GOT3 (cell line): ENCODE data around the gene TMEM72.
A peak's percentile ranks its signal among the peaks of the same experiment; 100 is the strongest.

ENCODE experiments used
- DNase-seq: peaks from one replicate; lab custom pipeline; 2025; ENCODE audit warnings: mixed read lengths; lab: John Stamatoyannopoulos, UW

The TMEM72 gene

DNA sequence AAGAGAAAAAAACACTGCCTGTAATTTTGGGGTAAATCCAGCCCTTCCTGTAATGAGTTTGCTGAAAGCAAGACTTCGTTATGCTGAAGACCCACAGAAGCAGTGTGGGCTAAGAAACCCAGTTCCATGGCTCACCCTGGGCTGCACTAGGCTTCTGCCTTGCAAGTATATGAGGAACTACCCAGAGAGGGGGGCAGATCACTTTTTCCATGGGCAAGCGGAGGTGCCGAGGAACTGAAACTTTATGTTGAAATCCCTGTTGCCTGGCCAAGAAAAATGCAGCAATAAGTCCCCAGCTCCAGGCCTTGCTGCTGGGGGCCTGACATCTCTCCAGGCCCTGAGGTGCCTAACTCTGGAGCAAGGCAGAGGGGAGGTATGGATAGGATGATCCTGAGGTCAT is 57.0 kb downstream of the TMEM72 start:
- DNase-seq: no peak

DNA sequence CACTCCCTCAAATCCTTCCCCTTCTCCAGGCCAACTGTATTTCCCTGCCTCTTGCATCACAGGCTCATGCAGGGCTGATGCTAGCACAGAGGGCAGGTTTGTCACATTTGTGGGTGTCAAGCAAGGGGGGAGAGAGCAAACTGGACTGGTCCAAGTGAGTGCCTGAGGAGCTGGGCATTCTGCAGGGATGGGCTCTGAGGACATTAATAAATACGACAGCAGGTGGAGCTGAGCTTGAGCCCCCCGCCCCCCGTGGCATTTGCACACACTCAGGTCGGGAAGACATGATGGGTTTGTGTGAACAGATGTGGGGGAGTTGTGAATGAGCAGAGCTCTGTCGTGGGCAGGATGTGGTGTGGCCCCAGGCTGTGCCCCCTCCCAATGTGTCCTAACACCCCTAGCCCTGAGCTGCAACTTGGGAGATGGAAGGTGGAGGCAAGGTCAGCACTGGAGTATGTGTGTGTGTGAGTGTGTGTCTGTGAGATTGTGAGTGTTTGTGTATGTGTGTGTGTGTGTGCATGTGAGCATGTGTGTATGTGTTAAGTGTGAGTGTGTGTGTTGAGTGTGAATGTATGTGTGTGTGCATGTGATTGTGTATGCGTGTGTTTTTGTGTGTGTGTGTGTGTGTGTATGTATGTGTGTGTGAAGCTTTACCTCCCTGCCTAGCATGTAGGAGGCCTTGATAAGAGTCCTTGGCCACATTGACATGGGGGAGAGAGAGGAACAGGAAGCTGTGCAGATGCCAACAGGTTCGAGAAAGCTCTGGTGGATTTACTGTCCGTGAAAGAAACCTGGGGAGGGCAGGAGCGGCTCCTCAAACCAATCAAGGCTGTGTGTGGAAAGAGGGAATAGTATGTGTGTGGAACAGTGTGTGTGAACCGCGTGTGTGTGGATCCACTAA is 57.6 kb downstream of the TMEM72 start:
- no peak for DNase-seq

DNA sequence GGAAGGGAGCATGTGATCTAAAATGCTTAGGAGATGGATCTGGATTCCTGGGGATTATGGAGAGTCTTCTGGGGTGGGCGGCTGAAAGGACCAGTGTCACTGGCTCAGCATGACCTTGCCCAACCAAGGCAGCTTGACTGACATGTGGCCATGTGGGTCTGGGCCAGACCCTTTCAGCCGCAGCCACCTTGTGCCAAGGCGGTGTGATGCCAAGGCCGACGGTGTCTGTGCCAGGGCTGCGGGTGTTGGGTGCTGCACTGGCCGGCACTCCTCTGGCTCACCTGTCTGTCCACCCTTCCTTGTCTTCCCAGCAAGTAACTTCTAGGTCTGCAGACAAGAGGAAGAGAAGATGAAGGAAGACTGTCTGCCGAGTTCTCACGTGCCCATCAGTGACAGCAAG is 58.7 kb downstream of the TMEM72 start:
- no peak for DNase-seq

DNA sequence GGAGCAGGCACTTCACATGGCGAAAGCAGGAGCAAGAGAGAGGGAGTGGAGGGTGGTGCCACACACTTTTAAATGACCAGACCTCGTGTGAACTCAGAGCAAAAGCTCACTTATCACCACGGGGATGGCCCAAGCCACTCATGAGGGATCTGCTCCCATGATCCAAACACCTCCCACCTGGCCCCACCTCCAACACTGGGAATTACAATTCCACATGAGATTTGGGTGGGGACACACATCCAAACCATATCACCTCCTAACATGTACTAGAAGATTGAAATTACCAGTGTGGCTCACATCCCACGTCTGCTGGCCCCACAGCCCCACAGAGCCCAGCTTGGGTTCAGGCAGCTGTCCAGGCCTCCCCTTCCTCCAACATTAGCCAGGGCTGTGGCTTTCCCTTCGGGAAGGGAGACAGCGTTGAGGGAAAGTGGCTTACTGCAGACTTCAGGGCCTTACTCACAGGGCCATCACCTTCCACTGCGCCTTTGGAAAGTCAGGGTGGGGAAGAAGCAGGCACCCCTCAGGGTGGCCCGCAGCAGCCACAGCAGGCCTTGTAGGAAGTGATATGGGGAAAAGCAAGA is 59.8 kb downstream of the TMEM72 start:
- no peak for DNase-seq

DNA sequence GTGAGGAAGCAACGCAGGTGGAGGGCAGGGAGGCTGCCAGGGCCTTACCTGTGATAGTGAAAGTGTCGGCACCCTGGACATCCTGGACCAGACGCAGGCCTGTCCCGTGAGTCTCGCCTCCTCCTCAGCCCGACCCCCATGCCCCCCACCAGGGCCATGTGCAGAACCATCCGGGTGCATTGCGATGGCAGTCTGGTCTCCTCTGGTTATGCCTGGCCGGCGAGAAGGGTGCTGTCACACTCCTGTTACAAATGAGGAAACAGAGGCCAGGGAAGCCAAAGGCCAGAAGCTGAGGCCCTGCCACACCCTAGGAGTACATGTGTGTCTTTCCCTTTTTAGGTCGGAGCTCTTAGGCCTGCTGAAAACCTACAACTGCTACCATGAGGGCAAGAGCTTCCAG is 60.3 kb downstream of the TMEM72 start:
- DNase-seq: no peak

DNA sequence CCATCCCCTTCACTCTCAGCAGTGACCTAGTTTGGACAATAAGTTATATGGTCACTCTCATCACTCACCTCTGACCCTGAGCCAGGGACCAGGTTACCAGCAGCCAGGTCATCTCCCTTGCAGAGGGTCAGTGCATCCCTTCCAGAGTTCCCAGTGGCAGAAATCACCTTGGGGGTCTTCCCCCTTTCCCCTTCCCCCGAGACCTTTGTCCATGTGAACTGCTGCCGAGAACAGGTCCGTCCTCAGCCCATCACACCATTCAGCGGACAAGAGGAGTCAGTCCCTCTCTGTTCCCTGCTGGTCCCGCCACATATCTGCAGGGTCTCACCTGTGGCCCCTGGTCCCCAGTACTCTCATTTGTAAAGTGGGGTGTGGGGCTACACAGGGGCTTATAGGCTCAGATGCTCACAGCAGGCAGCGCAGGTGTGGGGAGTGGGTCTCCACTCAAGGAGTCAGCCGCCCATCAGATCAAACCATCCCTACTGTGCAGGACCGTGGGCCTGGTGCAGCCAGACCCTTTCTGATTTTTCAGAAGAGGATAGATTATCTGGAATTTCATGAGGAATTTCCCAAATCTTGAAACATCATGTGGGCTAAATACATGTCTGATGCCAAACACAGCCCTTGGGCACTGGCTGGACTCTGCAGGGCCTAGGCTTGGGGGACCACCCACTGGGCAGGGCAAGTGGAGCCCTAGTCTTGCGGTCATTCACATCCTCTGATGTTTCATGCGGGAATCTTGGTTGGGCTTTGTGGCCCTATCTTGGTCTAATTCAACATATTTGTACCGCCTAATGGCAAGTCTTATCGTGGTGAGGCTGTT is 61.0 kb downstream of the TMEM72 start:
- no peak for DNase-seq

DNA sequence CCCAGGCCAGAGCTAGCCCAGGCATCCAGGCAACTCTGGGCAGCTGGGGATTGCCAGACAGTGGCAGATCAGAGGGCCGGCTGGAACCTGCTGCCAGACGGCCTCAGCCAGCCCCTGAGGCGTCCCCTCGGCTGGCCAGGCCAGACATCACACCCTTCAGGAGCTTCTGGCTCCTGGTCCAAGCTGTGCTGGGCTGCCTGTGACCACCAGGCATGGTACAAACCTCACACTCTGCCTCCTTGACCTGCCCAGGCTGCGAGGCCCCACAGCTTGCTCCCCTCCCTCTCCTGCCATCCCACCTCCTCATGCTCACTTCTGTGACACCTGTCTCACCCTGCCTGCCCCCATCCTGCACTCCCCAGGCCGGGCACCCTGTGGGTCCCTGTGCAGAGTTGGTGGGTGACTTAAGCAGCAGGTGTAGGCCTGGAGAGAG is 61.8 kb downstream of the TMEM72 start:
- no peak for DNase-seq

DNA sequence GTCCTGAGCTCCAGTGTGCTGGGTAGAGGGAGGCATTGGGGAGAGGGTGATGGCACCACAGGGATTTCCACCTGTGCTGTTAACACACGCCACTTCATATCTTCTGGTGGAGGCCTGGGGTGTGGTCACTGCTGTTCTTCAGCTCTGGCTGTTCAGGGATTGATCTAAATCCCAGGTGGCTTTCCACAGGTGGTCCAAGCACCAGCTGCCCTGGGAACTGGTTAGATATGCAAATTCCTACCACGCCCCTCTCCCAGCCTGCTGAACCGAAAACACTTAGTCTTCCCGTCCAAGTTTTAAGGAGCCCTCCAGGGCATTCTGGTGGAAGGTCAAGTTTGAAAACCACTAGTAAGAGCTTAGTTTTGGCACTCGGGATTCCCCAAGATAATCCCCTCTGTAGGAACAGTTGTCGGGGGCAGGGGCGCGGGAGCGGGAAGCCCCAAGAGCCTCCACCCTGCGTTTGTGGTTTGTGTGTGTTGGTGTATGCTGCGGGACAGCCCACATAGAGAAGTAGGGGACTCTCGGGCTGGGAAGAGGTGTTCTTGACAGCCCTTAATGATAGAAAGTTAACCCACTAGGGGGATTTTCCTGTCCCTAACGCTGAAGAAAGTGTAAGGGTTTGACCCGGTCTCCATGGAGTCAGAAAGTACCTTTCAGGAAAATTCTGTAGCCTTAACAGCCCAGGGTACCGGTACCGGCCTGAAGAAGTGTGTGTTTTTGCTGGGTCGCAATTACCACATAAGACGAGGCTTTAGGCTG is 62.4 kb downstream of the TMEM72 start:
- DNase-seq: no peak

DNA sequence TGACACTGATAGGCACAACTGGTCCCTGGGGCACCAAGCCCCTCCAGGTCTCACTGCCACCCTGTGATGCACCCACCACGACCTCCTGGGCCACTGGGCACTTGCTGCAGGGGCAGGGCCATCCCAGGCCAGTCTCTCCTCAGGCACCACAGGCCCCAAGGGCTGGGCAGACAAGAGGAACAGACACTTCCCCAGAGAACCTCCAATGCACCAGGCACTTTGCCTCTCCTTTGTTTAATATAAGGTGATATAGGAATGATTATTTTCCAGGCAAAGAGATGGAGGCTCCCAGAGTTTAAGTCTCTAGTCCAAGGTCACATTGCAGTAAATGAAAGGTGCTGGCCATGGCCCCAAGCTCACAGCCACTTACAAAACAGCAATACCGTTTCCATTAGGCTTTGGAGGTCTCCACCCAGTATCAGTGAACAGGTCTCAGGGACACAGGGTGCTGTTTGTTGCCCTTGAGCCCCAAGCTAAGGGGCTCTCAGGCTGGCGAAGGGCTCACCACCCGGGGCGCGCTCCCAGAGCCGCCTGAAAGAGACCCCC is 63.0 kb downstream of the TMEM72 start:
- DNase-seq: no peak

DNA sequence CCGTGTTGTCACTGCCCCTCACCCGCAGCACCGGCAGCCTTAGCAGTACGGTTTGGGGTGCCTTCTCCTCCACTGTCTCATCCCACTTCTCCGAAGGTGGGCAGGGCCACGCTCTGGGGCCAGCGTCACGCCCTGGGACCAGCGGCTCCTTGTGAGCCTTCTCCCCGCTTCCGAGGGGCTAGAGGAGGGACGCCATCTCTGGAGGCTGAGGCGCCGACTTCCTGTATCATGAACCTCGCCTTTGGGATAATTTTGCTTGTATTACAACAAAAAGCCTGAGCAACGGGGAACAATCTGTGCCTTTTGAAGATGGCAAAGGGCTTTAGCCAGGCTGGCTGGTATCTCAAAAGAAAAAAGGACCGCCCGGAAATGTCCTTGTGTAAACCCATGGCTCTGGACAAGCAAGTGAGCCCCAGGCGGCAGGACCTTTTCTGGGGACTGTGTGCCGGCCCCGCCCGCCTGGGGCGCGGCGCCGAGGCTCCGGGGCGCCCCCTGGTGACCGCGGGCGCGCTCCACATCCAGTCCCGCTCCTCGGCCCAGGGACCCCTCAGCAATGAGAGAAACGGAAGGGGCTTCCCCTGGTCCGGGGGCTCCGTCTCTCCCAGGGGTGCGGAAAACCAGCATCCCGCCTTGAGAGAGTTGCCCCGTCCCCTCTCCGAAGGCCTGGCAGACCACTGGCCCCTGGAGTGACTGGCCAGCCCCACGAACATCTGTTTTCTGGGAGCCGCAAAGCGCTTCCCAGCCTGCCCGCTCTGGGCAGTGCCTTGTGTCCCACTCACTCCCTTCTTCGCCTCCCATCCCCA is 63.7 kb downstream of the TMEM72 start:
- no peak for DNase-seq

DNA sequence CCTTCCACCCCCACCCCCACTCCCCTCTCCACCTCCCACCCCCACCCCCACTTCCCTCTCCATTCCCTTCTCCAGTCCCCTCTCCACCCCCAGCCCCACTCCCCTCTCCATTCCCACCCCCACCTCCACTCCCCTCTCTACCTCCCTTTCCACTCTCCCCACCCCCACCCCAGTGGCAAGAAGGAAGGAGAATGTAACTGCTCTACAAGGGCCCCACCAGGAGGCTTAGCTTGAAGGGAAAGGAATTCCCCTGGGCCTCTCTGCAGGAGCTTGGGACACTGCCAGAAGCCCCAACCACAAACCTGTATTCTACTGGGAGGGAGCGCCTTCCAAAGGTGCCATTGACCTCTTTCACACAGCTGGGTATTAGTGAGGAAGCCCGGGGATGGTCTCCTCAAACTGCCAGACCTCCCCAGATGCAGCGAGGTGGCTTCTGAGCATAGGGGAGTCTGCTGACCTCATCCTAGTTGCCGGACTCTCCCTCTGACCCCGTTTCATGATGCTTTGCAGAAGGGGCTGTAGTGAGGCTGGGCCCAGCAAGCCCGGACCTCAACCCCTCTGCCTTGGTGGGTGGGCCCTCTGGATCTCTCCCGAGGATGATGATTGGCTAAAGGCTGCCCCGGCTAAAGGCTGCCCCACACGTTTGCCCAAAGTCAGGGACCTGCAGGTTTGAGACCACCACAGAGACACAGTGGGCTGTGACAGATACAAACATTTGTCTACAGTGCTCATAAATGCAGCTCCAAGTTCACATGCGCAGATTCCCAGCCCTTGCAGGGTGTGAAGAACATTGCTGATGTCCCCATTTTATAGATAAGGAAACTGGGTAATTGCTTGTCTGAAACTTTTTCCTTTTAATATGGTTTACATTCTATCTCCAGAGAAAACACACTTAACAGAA is 64.5 kb downstream of the TMEM72 start:
- no peak for DNase-seq

DNA sequence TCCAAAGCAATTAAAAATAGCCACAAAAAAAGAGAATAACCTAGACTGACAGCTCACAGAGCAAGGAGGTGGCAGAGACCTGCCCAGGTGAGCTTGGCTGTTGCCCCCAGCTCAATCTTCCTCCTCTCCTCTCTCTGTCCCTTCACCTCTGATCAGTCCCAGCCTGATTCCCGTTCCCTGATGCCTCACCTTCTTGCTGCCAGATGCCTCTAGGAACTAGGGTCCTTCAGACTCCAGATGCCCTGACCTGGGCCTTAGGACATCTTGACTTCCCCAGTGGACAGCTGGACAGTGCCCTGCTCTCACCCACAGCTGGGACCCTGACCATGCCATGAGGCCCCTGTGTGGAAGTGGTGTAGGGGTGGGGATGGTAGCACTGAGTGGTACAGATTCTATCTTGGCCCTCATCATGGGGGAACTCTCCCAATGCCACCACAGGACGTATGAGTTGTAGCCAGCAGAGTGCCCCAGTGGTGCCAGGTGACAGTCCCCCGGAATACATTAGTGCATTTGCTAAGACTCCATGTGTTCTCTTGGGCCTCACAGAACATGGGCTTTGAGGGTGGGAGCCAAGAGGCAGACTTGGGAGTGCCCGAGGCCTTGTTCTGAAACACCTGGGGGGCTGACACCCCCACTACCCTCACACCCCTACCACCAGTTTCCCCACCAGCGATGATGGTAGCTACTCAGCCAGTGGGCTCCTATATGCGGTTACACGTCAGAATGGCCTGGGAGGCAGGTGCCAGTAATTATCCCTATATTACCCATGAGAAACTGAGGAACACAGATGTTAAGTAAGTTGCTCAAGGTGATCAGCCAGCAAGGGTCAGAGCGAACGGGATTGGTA is 65.4 kb downstream of the TMEM72 start:
- DNase-seq: no peak

DNA sequence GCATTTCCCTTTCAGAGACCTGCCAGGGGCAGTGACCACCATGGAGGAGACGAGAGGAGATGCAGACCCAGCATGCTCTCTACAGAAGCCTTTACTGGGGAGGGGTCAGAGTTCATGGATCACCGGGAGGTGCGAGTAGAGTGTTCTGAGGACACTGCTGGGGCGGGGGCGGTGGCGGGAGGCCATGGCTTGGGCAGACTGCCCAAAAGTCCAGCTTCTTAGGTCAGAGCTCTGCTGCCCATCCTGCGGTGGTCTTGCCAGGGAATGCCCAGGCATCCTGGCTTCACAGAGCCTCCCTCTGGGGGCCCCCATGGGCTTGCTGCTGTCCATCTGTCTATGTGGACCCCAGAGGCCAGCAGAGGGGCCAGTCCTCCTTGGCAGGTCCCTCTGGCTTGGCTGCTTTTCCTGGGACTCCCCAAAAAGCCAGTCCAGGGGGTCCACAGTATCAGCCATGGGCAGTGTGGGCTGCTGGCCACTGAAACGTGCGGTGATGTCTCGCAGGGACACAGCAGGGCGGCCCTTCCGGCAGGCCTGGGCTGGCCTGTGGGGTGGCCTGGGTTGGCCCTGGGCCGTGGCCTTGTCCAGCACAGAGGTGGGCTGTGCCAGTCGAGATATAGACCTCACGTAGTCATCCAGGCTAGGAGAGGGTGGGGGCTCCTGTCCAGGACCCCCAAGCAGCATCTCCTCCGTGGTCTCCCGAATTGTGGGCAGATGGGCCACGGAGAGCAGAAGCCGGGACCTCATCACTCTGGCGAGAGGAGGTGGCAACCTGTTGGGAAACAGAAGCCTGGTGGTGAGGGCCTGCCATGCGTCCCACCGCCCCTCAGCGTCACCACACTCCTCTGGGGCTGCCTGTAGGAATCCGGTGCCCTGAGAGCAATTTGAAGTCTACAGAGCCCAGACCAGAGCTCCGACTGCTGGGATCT is 66.4 kb downstream of the TMEM72 start:
- DNase-seq: no peak

DNA sequence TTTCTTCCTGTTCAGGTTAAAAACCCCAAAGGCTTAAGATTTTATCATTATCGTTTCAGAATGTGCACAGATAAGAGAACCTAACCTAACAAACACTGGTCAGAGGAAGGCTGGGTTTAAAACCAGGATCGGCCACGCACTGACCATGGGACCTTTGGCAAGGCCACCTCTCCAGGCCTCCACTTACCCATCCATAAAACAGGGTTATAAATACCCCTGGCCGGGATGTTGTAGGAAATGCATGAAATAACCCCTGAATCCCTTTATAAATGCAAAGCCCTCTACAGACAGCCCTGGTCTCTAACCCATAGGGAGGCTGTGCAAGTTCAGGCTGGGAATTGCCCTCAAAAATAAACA is 67.1 kb downstream of the TMEM72 start:
- no peak for DNase-seq

DNA sequence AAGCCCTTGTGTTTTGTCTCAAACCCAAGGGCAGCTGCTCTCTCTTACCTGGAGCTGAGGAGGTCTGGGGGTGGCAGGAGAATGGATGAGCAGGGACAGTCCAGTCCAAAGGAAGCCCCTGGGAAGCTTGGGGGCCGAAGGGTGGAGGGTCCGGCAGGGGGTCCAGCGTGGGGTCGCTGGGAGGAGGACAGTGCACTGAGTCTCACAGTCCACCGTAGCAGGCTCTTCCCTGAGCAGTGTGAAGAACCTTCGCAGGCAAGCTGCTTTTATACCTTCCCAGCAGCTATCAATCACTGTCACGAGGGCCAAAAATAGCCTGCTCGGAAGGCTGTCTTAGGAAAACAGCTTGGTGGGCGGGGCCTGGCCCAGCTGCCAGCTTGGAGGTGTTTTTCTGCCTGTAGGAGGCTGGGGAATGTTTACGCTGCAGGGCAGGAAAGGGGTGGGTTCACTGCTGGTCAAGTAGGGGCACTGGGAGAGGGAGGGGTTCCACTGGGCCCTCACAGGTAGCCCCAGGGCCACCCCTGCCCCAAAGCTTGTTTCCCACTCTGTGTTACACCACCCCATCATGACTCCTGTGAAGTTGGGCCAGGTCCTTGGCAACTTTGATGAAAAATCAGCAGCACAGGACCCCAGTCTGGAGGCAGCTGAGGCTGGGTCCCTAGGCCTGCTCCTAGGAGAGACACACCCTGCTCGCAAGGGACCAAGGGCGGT is 67.6 kb downstream of the TMEM72 start, which contains the start of gene DEPP1:
Gene DEPP1, minus strand, starts transcription at position 240 of the 711 bp plus-strand sequence. CDS start 779 bp downstream, outside the sequence.
- DNase-seq: peak; percentile 33

DNA sequence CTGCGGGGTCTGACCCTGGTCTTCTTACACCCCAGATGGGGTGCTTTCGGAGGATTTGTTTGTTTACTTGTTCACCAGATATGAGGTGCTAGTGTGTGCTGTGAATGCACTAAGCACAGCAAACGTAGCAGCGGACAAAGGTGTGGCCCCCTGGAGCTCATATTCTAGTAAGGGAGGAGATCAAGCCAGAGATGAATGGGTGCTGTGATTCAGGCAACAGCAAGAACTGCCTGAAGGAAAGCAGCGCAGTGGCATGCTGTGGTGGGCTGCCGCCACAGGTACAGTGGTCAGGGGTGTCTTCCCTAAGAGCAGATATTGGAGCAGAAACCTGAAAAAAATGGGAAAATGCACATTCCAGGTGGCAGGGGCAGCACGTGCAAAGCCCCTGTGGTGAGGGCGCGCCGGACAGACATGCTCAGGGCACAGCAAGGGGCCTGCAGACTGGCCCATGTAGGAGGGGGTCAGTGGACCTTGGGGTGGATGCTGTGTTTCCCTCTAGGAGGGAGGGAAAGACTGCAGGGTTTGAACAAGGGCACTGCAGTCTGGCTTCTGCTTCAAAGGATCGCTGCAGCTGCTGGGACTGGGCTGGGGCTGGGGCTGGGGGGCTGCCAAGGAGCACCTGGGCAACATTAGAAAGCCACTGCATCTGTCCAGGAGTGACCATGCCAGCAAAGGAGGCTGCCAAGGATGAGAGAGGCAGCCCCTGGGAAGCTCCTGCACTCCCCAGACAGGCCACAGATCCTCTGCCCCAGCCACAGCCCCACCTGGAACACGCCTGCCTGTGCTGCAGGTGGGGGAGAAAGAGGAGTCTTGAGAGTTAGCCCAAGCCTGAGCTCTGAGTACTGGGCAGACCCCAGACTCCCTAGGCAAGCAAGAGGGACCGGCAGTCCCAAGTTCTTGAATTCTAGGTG is 68.4 kb downstream of the TMEM72 start:
- DNase-seq: no peak
